SK-N-SH (cell line): ENCODE measurements around the gene DENND1A. TPM values are rescaled to one million over a fixed set of nuclear protein-coding genes. Genes with fewer than 3 reads are reported as not detected.

Experiments used
- CTCF ChIA-PET: fragments of 300-600, 350-600 bp; formaldehyde crosslinking; extraction: SDS; loops from one replicate; lab custom pipeline; 2021; lab: Yijun Ruan, JAX
- POLR2A ChIA-PET: fragments of 350-600 bp; sonication (Branson Sonifier 250); formaldehyde crosslinking; extraction: SDS; loops from one replicate; lab custom pipeline; 2020; ENCODE audit warnings: antibody characterized with exemption, inconsistent platforms; lab: Yijun Ruan, JAX
- DNase-seq: peaks from one replicate; pipeline ENCODE4 v3.0.0; 2012
- H2AFZ ChIP-seq: fragments of 200-600 bp; sonication (generic); 2 replicates; pipeline ENCODE4 v1.8.1; 2016; ENCODE audit warnings: antibody characterized with exemption, mild to moderate bottlenecking, low read depth
- H3F3A ChIP-seq: fragments of 200-600 bp; sonication (generic); replicated peaks from 2 replicates; pipeline ENCODE3; 2016; ENCODE audit warnings: antibody characterized with exemption, mild to moderate bottlenecking; ENCODE audit not compliant: insufficient read depth
- H3K27ac ChIP-seq, 2 experiments: fragments of 200-500 bp in 1 of 2; fragments of 200-600 bp in 1 of 2; sonication (Bioruptor generic) in 1 of 2; sonication (generic), shearing (Covaris generic) in 1 of 2; 2 replicates each; pipeline versions ENCODE4 v1.5.1 to v1.6.1; 2014 to 2016; ENCODE audit warnings: low read depth in 2 of 2, inconsistent platforms in 1 of 2, low read length in 1 of 2, mild to moderate bottlenecking in 1 of 2, mixed read lengths in 1 of 2
- H3K27me3 ChIP-seq: fragments of 200-600 bp; sonication (generic), shearing (Covaris generic); 2 replicates; pipeline ENCODE4 v1.6.1; 2016; ENCODE audit warnings: mixed run types; ENCODE audit not compliant: insufficient read depth
- H3K36me3 ChIP-seq, 2 experiments: fragments of 200-500 bp in 1 of 2; fragments of 200-600 bp in 1 of 2; sonication (Bioruptor generic) in 1 of 2; sonication (generic) in 1 of 2; replicated peaks in 1 of 2; 2 replicates each; pipeline versions ENCODE3 to v1.5.1; 2014 to 2016; ENCODE audit warnings: low read length in 1 of 2, mild to moderate bottlenecking in 1 of 2; ENCODE audit not compliant: insufficient read depth in 2 of 2, control insufficient read depth in 1 of 2
- H3K4me1 ChIP-seq, 2 experiments: fragments of 200-500 bp in 1 of 2; fragments of 200-600 bp in 1 of 2; sonication (Bioruptor generic) in 1 of 2; sonication (generic), shearing (Covaris generic) in 1 of 2; 2 replicates each; pipeline versions ENCODE4 v1.5.1 to v1.6.1; 2014 to 2016; ENCODE audit warnings: low read depth in 1 of 2, low read length in 1 of 2, mixed run types in 1 of 2; ENCODE audit not compliant: insufficient read depth in 2 of 2, control insufficient read depth in 1 of 2
- H3K4me2 ChIP-seq: fragments of 200-600 bp; sonication (generic), shearing (Covaris generic); 2 replicates; pipeline ENCODE4 v1.6.1; 2017; ENCODE audit warnings: mixed run types
- H3K4me3 ChIP-seq, 2 experiments: fragments of 200-500 bp in 1 of 2; fragments of 200-600 bp in 1 of 2; sonication (Bioruptor generic) in 1 of 2; sonication (generic), shearing (Covaris generic) in 1 of 2; 2 replicates each; pipeline versions ENCODE4 v1.5.1 to v1.8.1; 2014 to 2016; ENCODE audit warnings: low read depth in 2 of 2, inconsistent platforms in 1 of 2, low read length in 1 of 2, mild to moderate bottlenecking in 1 of 2, mixed read lengths in 1 of 2, moderate library complexity in 1 of 2
- H3K79me2 ChIP-seq: fragments of 200-600 bp; sonication (generic); 2 replicates; pipeline ENCODE4 v1.8.1; 2017; ENCODE audit warnings: mild to moderate bottlenecking; ENCODE audit not compliant: insufficient read depth
- H3K9ac ChIP-seq: fragments of 200-600 bp; sonication (generic); 2 replicates; pipeline ENCODE4 v1.6.1; 2017; ENCODE audit warnings: mixed run types
- H3K9me2 ChIP-seq: fragments of 200-600 bp; sonication (generic); 2 replicates; pipeline ENCODE4 v1.6.1; 2017; ENCODE audit warnings: mixed run types
- H3K9me3 ChIP-seq: fragments of 200-600 bp; sonication (generic); 2 replicates; pipeline ENCODE4 v1.6.1; 2017; ENCODE audit warnings: mixed run types, mild to moderate bottlenecking, moderate library complexity
- H4K20me1 ChIP-seq: fragments of 200-600 bp; sonication (generic); 2 replicates; pipeline ENCODE4 v1.6.1; 2017; ENCODE audit warnings: mild to moderate bottlenecking, mixed run types; ENCODE audit not compliant: insufficient read depth
- CHD2 ChIP-seq: fragments of 150-350 bp; IDR thresholded peaks from 2 replicates; pipeline ENCODE4 v1.6.1; 2018; ENCODE audit warnings: low read length; ENCODE audit not compliant: partially characterized antibody
- ELF1 ChIP-seq: IDR thresholded peaks from 2 replicates; pipeline ENCODE4 v1.4.0; 2012
- EP300 ChIP-seq, 2 experiments: IDR thresholded peaks; 2 replicates each; pipeline versions ENCODE4 v1.4.0 to v1.6.1; 2012; ENCODE audit warnings: borderline replicate concordance in 1 of 2, low read depth in 1 of 2, low read length in 1 of 2
- GABPA ChIP-seq: IDR thresholded peaks from 2 replicates; pipeline ENCODE4 v1.4.0; 2012; ENCODE audit warnings: low read depth, mild to moderate bottlenecking
- GATA2 ChIP-seq: sonication (generic); formaldehyde crosslinking; IDR thresholded peaks from 2 replicates; pipeline ENCODE4 v1.5.0; 2020; ENCODE audit warnings: mild to moderate bottlenecking, missing genetic modification reagents
- IRF3 ChIP-seq: fragments of 150-350 bp; IDR thresholded peaks from 2 replicates; pipeline ENCODE4 v1.6.1; 2016; ENCODE audit warnings: mild to moderate bottlenecking, low read depth, low read length
- JUND ChIP-seq: IDR thresholded peaks from 2 replicates; pipeline ENCODE4 v1.4.0; 2012
- MEF2A ChIP-seq: IDR thresholded peaks from 2 replicates; pipeline ENCODE4 v1.4.0; 2012; ENCODE audit warnings: low read depth, borderline replicate concordance
- NFIC ChIP-seq: IDR thresholded peaks from 2 replicates; pipeline ENCODE4 v1.4.0; 2012; ENCODE audit warnings: borderline replicate concordance
- PBX3 ChIP-seq: IDR thresholded peaks from 2 replicates; pipeline ENCODE4; 2012
- POLR2AphosphoS5 ChIP-seq: IDR thresholded peaks from 2 replicates; pipeline ENCODE4 v1.6.1; 2012; ENCODE audit warnings: low read depth, low read length
- RAD21 ChIP-seq: IDR thresholded peaks from 2 replicates; pipeline ENCODE4 v1.6.1; 2012; ENCODE audit warnings: mild to moderate bottlenecking, low read length
- RCOR1 ChIP-seq: fragments of 150-350 bp; IDR thresholded peaks from 2 replicates; pipeline ENCODE4 v1.6.1; 2017; ENCODE audit warnings: antibody characterized with exemption, low read length
- REST ChIP-seq: IDR thresholded peaks from 2 replicates; pipeline ENCODE4 v1.6.1; 2012; ENCODE audit warnings: mild to moderate bottlenecking, low read depth, low read length, moderate library complexity
- RXRA ChIP-seq: IDR thresholded peaks from 2 replicates; pipeline ENCODE4 v1.4.0; 2012; ENCODE audit warnings: low read depth, mild to moderate bottlenecking, borderline replicate concordance
- SMC3 ChIP-seq: IDR thresholded peaks from 2 replicates; pipeline ENCODE4 v1.6.1; 2012; ENCODE audit warnings: low read depth, low read length, improper control_type of control experiment
- TAF1 ChIP-seq: IDR thresholded peaks from 2 replicates; pipeline ENCODE4 v1.6.1; 2012; ENCODE audit warnings: low read depth, mild to moderate bottlenecking, low read length, moderate library complexity, borderline replicate concordance
- TEAD4 ChIP-seq: IDR thresholded peaks from 2 replicates; pipeline ENCODE4 v1.4.0; 2012; ENCODE audit warnings: mild to moderate bottlenecking, borderline replicate concordance; ENCODE audit not compliant: insufficient read depth
- USF1 ChIP-seq: IDR thresholded peaks from 2 replicates; pipeline ENCODE4 v1.4.0; 2012; ENCODE audit warnings: low read depth, borderline replicate concordance
- USF2 ChIP-seq: fragments of 150-350 bp; IDR thresholded peaks from 2 replicates; pipeline ENCODE4 v1.6.1; 2017; ENCODE audit warnings: antibody characterized with exemption, low read length, low read depth, borderline replicate concordance
- WGBS: methylation state at CpG from one replicate; pipeline ENCODE4 v1.1.6; 2017; ENCODE audit warnings: low lambda C conversion rate; 5-methylcytosine and 5-hydroxymethylcytosine counted together
- polyA plus RNA-seq, 3 experiments: library from polyadenylated mRNA; depleted of rRNA; stranded (reverse); fragments of >200 nt; gene quantifications; 2 replicates each; pipeline ENCODE4 v1.2.3, GENCODE V29; 2012

Gene DENND1A
- polyA plus RNA-seq, 1 of the 3 experiments (the other 2 are of a cell fraction): 25.4 TPM

DNA sequence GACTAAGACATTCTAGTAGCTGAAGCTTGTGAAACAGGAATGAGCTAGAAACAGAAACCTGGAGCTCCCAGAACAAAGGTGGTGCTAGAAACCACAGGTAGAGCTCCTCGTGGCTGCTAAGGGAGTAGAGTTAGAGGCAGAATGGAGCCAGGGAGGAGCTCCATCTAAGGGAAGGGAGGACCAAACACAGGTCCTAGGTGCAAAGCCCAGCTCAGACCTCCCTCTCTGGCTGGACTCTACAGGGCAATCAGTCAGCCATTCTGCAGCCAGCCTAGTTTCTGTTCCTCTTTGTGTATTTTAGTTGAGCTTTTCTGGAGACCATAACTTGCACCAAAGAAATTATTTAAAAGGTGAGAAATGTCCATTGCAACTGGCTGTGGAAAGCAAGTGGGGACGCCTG is 503.5 kb downstream of the DENND1A start:
- no peaks in the 10 kb centered on the region for H3K4me1 ChIP-seq
- H3K4me2 ChIP-seq: no peak overlapping the region
- H3K9me3 ChIP-seq: no peaks in the 10 kb centered on the region
- no peaks in the 10 kb centered on the region for H3F3A ChIP-seq
- H3K79me2 ChIP-seq: no peaks in the 10 kb centered on the region
- no peak for DNase-seq
- no peaks in the 10 kb centered on the region for H4K20me1 ChIP-seq
- CTCF ChIA-PET: no interaction called here
- no peak overlapping the region for H2AFZ ChIP-seq
- H3K27me3 ChIP-seq: no peaks in the 10 kb centered on the region
- POLR2A ChIA-PET: no interaction called here
- H3K9ac ChIP-seq: no peak overlapping the region
- TF ChIP-seq ELF1 (no peak), REST (no peak), EP300 (IDR thresholded peaks at IDR 0.05; ENCODE audit: borderline replicate concordance in 1 of 2, low read depth in 1 of 2, low read length in 1 of 2) (no peak), POLR2AphosphoS5 (no peak), RXRA (no peak), RAD21 (no peak), USF1 (no peak), SMC3 (no peak), GATA2 (CRISPR knock-in tag) (no peak), RCOR1 (no peak)
- H3K27ac ChIP-seq: no peak overlapping the region
- H3K36me3 ChIP-seq: no peaks in the 10 kb centered on the region
- H3K4me3 ChIP-seq: no peak overlapping the region
- H3K9me2 ChIP-seq: no peaks in the 10 kb centered on the region
- 53% methylated on average over 2 of the region's 2 CpGs for WGBS

- no peaks in the 10 kb centered on the region for H3K9me2 ChIP-seq
- no peak overlapping the region for H3K4me3 ChIP-seq
- CTCF ChIA-PET: no interaction called here
- WGBS: 78% methylated on average over 6 of the region's 6 CpGs
- no peak for TF ChIP-seq GABPA
- no peak for TF ChIP-seq TEAD4
- TF ChIP-seq CHD2: no peak
- TF ChIP-seq POLR2AphosphoS5: no peak
- TF ChIP-seq TAF1: no peak
- no peak for TF ChIP-seq PBX3
- TF ChIP-seq USF2: no peak
- no peak for TF ChIP-seq NFIC
- TF ChIP-seq SMC3: no peak
- no peak for TF ChIP-seq RXRA
- no peak for TF ChIP-seq ELF1
- TF ChIP-seq MEF2A: no peak
- no peak for TF ChIP-seq JUND
- TF ChIP-seq RAD21: no peak
- TF ChIP-seq IRF3: no peak
- TF ChIP-seq EP300 (IDR thresholded peaks at IDR 0.05; ENCODE audit: borderline replicate concordance in 1 of 2, low read depth in 1 of 2, low read length in 1 of 2): no peak
- no peaks in the 10 kb centered on the region for H3K79me2 ChIP-seq
- no peak for DNase-seq
- no peaks in the 10 kb centered on the region for H3K9me3 ChIP-seq
- no peaks in the 10 kb centered on the region for H4K20me1 ChIP-seq
- H3F3A ChIP-seq: no peaks in the 10 kb centered on the region
- no peaks in the 10 kb centered on the region for H3K27me3 ChIP-seq
- no peak overlapping the region for H3K9ac ChIP-seq
- no peak overlapping the region for H3K27ac ChIP-seq
- H2AFZ ChIP-seq: no peak overlapping the region
- H3K36me3 ChIP-seq: no peaks in the 10 kb centered on the region
- H3K4me2 ChIP-seq: no peak overlapping the region
- POLR2A ChIA-PET: no interaction called here
- no peaks in the 10 kb centered on the region for H3K4me1 ChIP-seq
These were observed 504.0 kb downstream of the DENND1A start for GRCh38 chr9:123425836-123426365.
